HG03045 (cell line): Measurements from ENCODE around the gene NOP58.
"Not testable (repeated sequence)": the region's sequence is repeated elsewhere in the genome, so short reads cannot be mapped to it uniquely, and the experiment has no call there.

Experiments
- ATAC-seq: cut with Tn5 transposase; IDR thresholded peaks from one replicate; pipeline ENCODE4 v1.9.1; 2021; ENCODE audit warnings: mild to moderate bottlenecking, moderate library complexity; ENCODE audit not compliant: unreplicated experiment

Gene NOP58

DNA sequence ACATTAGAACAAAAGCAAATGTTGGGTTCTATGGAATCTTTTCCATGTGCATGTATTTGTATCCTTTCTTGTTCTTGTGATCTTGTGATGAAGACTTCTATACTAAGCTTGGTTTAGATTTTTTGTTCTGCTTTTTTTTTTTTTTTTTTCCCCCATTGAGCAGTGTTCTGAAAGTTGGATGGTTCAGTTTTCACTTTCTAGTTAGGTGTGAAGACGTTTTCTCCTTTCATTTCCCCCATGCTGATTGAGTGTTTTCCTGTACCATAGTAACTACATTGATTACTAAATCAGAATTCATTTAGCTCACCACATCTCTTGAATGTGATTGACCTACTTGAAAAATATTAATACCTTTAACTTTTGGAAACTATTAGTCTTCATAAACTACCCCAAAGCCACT lies 34.1 kb downstream of the NOP58 start:
- no peak for ATAC-seq

DNA sequence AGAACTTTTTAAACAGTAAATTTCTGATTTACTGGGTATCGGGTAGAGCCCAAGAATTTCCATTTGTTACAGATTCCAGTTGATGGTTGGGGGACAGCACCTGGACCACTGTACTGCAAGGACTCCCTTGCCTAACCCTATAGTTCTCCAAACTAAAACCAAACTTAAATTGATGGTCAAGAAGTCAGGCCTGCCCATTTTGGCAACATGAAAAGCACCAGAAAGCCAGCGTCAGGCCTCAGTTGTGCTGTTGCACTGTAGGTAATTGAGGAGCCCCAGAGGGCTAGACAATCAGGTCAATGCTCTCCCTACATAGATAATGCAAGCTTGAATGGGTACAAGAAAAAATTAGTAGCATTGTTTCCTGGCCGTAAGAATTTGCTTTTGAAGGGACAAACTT lies 40.5 kb downstream of the NOP58 start:
- no peak for ATAC-seq

DNA sequence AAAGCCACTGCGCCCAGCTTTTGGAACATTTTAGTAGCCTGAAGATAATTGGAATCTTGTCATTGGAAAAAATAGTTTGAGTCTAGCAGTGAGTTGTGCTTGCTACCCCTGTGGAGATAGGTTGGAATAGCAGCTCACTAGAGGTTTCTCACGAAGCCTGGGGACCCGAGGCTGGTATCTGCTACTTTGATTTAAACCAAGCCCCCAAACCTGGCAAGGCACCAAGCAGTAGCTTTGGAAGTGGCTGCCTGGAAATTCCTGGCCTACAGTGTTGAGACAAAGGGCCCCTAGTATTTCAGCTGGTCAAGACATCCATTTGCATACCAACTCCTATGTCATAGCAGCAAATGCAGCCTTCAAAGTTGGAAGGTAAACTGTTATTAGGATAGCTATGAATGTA lies 42.1 kb downstream of the NOP58 start:
- no peak for ATAC-seq

DNA sequence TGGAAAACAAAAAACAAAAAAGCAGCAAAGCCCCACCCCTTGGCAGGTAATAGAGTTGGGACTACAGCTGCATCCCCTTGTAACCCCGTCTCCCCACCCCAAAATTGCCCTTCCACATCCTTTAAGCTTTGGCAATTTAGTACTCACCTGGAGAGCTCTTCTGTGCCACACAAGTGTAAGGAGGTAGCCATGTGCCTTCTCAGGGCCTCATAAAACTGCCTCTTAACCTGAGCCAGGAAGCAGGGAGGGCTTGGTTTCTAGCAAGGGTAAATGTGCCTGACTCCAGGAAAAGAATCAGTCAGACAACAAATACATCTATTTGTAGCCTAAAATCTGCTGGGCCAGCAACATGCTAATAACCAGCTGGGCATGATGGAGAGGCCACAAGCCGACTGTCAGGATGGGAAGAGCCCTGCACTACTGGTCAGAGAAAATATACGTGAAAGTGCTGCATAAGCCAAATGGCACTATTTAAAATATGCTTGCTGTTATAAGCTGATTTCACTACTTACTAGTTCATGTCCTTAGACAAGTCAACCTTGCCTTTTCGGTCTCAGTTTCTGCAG lies 46.3 kb downstream of the NOP58 start:
- no peak for ATAC-seq

DNA sequence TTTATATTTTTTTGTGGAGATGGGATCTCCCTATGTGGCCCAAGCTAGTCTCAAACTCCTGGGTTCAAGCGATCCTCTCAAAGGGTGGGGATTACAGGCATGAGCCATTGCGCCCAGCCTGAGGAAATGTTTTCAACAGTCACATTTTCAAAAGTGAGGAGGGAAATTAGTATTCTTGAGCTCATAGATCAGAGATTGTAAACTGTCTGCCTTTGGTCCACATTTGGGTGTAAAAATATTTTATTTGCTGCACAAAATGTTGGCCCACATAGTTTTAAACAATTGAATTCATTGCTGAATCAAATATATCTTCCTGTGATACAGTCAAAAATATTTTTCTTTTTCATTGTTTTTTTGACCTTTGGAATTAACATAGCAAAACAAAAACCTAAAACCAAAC lies 48.6 kb downstream of the NOP58 start:
- no peak for ATAC-seq

DNA sequence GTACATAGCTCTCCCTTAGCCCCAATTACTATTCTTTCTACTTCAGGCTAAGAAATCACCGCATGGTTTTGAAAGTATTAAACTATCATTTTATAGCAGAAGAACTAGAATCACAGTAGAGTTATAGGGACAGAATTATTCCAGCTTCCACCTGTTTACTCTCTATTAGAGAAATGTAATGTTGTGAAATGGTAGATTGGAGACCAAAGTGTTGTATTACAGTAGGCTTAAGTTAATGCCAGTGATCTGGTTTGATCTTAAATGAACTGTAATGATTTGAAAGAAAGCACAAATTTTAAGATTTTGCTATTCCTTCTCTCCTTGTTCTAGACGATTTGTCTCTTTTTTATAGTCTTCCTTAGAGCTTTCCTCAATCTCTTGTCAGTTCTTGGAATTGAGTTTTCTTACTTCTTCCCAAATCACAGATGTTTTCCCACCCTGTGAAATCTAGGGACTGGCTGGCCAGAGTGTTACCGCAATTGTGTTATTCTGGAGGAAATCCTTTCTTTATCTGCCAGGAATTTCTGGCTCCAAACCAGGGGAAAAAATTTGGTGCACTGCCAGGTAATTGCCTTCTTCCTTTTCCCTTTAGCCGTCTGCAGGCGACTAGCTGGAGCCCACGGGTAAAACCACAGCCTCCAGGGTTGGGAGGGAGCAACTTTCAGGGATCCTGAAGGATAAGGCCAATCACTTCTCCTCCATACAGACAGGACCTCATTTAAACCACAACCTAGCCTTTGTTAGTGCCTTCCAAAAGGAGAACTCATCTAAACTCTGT lies 51.7 kb downstream of the NOP58 start:
- no peak for ATAC-seq

DNA sequence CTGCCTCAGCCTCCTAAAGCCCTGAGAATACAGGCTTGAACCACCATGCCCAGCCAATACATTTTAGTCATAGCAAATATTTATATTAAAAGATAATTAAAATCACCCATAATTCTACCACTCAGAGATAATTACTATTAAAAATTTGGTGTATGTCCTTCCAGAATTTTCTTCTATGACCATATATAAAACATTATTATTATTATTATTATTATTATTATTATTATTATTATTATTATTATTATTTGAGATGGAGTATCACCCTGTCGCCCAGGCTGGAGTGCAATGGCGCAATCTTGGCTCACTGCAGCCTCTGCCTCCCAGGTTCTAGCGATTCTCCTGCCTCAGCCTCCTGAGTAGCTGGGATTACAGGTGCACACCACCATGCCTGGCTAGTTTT lies 54.8 kb downstream of the NOP58 start:
- not testable (repeated sequence) for ATAC-seq

DNA sequence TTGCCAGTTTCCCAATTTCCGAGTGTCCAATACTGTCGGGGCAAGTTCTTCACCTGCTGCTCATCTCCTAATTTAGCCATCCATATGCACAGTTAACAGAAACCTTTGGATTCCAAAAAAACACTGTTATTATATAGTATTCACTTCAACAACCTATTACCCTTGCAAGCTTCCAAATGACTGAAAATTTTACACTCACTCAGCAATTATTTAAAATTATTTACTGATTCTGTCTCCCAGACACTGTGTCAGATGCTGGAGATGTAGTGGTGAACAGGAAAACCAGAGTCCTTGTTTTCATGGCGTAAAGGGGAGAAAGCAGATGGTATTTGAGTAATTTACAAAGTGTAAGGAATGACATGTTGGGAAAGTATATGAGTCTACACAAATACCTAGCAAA lies 56.9 kb downstream of the NOP58 start:
- ATAC-seq = no peak

DNA sequence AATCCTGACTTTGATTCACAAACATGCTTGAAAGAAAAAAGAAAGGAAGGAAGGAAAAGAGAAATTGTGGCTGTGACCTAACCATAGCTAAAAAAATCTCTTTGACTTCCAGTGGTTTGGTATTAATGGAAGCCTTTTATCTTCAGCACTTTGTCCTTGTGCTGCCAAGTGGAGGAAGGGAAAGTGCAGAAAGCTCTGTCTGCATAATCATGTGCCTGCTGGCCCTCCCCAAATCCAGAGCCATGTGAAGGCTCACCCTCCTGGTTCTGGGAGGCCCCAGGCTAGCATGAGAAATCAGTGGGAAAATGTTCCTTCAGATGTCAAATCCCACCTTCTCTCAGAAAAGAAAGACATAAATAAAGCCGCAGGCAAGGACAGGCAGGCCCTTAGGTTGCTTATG lies 62.3 kb downstream of the NOP58 start:
- no peak for ATAC-seq

DNA sequence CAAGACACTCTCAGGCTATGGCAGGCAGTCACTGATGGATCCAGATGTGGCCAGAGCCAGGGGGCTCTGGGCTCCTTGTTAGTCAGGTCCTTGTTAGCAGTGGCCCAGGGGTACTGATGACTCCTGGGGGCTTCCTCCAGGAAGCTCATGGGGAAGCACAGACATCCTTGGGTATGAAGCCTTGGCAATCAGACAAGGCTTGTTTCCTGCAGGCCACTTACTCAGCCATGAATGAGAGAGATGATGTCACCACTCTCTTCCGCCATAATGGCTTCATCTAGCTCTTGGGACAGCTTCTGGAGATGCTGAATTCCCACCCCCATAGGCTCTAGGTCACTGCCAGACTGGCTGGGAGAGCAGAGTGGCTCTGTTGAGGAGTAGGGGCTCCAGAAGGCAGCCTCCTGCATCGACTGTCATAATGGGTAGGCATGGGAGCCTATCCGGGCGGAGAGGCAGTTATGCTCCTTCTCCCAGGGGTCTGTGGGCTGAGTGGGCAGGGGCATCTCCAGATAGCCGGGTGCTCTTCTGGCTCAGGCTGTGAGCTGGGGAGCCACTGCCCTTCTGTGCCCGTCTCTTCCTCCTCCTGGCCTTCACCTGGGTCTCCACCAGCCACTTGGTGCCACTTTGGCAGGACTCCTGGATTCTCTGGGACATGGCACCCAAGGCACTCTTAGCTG lies 70.4 kb downstream of the NOP58 start:
- no peak for ATAC-seq

DNA sequence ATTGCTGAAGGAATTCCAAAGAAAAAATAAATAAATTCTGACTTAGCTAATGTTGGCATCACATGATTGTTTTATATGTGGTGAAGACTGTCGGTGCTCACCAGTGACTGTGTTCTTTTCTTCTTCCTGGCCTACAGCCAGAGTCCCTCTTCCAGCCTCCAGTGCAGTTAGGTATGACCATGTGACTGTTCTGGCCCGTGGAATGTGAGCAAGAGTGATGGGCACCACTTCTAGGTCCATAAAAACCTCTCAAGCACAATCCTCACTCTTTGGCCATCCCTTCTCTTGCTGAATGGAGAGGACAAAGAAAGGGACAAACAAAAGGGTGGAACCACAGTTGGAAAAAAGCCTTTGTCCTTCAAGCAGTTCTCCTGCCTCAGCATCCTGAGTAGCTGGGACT lies 71.6 kb downstream of the NOP58 start:
- no peak for ATAC-seq

DNA sequence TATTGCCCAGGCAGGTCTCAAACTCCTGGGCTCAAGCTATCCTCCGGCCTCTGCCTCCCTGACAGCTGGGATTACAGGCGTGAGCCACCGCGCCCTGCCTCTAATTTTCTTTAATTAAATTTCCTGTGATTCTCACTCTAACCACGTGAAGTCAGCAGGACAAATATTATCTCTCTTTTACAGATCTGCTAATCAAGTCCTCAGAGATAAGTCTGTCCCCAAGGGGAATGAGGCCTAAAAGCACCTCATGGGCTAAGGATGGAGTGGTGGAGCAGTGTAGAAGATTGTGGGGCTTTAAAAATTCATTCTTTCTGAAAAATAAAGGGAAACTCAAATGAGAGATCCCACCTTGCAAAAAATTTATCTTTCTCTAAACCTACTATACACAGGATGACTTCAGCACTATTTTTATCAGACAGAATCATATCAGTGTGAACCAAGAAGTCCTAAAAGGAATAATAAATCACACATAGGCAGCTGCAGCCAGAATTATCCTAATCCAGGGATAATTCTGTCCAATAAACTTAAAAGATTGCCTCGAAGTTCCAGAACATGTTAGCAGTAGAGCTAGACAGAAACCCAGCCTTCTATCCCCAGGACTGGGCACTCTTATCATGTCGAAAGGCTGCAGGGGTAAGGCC lies 72.3 kb downstream of the NOP58 start:
- no peak for ATAC-seq

DNA sequence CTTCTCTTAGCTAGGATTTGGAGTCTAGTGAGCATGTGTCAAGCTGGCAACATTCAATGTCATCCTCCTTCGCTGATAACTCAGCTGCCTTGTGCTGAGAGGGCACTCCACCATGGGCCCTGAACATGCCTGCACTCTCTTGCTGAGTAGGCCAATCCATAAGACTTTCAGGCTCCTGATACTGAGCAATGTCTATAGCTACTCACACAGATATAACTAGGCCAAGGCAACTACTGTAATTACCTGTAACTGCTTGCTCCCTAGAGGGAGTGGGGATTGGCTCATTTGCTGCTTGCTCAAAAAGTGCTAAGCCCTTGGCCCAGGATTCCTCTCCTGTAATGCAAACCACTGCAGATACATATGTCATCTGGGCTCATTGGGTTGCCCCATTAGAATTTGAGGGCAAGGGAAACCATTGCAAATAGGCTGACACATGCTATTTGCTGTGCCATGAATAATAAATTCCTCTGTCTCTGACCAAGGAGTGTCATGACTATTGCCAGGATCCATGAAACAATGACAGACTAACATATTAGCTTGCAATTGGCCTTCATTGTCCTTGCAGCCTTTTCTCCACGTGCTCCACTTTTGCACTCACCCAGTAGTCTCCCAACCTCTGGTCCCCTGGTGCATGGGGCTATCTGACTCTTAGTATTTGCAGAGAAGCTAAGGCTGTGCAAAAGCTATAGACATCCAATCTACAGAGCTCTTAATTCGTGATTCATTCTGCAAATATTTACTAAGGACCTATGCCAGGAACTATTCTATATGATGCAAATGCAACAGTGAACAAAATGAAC lies 73.7 kb downstream of the NOP58 start:
- ATAC-seq = no peak

DNA sequence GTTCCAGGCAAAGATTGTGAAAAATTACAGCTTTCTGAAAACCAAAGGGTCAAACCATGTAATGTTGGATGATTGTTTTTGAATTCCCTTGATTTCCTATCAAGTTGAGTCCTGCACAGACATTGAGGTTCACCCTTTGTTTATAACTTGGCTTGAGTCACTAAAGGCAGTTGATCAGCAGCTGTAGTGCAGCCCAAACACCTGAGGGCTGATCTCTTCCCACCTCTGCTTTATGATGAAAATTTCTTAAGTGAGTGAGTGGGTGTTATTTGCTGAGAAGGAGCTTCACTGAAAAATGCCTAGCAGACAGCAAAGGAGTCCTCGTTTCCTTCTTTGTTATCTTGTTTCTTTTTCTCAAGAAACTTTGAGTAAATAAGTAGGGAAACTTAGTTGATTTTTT lies 78.6 kb downstream of the NOP58 start:
- no peak for ATAC-seq

DNA sequence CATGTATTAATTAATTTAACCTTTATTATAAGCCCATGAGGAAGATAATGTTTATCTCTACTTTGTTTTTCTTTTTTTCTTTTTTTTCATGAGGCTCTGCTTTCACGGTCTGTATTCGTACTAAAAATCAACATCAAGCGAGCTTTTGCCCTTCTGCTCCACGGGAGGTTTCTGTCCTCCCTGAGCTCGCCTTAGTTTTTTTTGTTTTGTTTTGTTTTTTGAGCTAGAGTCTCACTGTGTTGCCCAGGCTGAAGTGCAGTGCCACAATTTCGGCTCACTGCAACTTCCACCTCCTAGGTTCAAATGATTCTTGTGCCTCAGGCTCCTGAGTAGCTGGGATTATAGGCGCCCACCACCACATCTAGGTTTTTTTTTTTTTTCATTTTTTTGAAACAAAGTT lies 80.6 kb downstream of the NOP58 start:
- ATAC-seq = no peak
